ENCODE data around the gene INTS4. TPM values are rescaled to one million over a fixed set of nuclear protein-coding genes. Genes with fewer than 3 reads are reported as not detected.

Gene INTS4
- total RNA-seq, 4 donors from 2014 or later: 30.3 to 41.5 (median 34.3) TPM

GRCh38 chr11:78020246-78020645 is 25.8 kb upstream of the INTS4 start:
- TF ChIP-seq CTCF (IDR thresholded peaks at IDR 0.05; ENCODE audit: low read depth): no peak

GRCh38 chr11:78019808-78020207 is 25.3 kb upstream of the INTS4 start:
- no peak for TF ChIP-seq CTCF (IDR thresholded peaks at IDR 0.05; ENCODE audit: low read depth)

GRCh38 chr11:78015878-78016277 is 21.4 kb upstream of the INTS4 start:
- no peak for TF ChIP-seq CTCF (IDR thresholded peaks at IDR 0.05; ENCODE audit: low read depth)

- TF ChIP-seq CTCF (IDR thresholded peaks at IDR 0.05; ENCODE audit: low read depth): no peak
Measured at GRCh38 chr11:78011301-78011700, 16.8 kb upstream of the INTS4 start.

GRCh38 chr11:78010755-78011154 is 16.3 kb upstream of the INTS4 start:
- TF ChIP-seq CTCF (IDR thresholded peaks at IDR 0.05; ENCODE audit: low read depth): no peak

GRCh38 chr11:78010304-78010703 is 15.8 kb upstream of the INTS4 start:
- no peak for TF ChIP-seq CTCF (IDR thresholded peaks at IDR 0.05; ENCODE audit: low read depth)

GRCh38 chr11:78009062-78009461 is 14.6 kb upstream of the INTS4 start:
- no peak for TF ChIP-seq CTCF (IDR thresholded peaks at IDR 0.05; ENCODE audit: low read depth)

Data from subcutaneous adipose tissue (tissue), 4 donors.